A549 (cell line): ENCODE results near the gene FMOD. TPM values are rescaled to one million over a fixed set of nuclear protein-coding genes. Genes with fewer than 3 reads are reported as not detected.

Experiments used
- ATAC-seq, 2 experiments: fragments of 200-7000 bp in 1 of 2; fragments of >200 bp in 1 of 2; cut with Nextera tagmentation in 1 of 2; cut with Tn5 transposase in 1 of 2; 3 replicates each; pipeline versions ENCODE4 v1.8.0 to v1.9.1; 2018 to 2020; ENCODE audit warnings: mild to moderate bottlenecking in 1 of 2, moderate library complexity in 1 of 2
- CTCF ChIA-PET: fragments of 300-600 bp; sonication (Branson Sonifier 250); formaldehyde crosslinking; extraction: SDS; loops from one replicate; lab custom pipeline; 2021; ENCODE audit warnings: antibody characterized with exemption, inconsistent platforms; lab: Yijun Ruan, JAX
- POLR2A ChIA-PET: fragments of 350-600 bp; formaldehyde crosslinking; extraction: SDS; loops from one replicate; lab custom pipeline; 2021; ENCODE audit warnings: antibody characterized with exemption, inconsistent platforms; lab: Yijun Ruan, JAX
- DNase-seq, 2 experiments: peaks; one replicate each; pipeline versions ENCODE4 v3.0.0 to v3.0.0-alpha.2; 2011 to 2016; ENCODE audit warnings: low read depth in 1 of 2, low spot score in 1 of 2
- FAIRE-seq: peaks from 2 replicates; lab custom pipeline; 2011; peaks lifted over from hg19 to GRCh38; lab: Jason Lieb, UNC
- H3K27ac ChIP-seq, 2 experiments: fragments of >200 bp; sonication (Bioruptor Twin); formaldehyde crosslinking; 3 replicates each; pipeline ENCODE4 v1.5.1; 2016 to 2017
- H3K4me1 ChIP-seq: fragments of >200 bp; sonication (Bioruptor Twin); formaldehyde crosslinking; 3 replicates; pipeline ENCODE4 v1.6.1; 2016
- H3K4me2 ChIP-seq: fragments of >200 bp; sonication (Bioruptor Twin); formaldehyde crosslinking; 3 replicates; pipeline ENCODE4 v1.6.1; 2016
- H3K4me3 ChIP-seq: fragments of >200 bp; sonication (Bioruptor Twin); formaldehyde crosslinking; 3 replicates; pipeline ENCODE4 v1.5.1; 2016
- H3K9me3 ChIP-seq: fragments of >200 bp; sonication (Bioruptor Twin); formaldehyde crosslinking; 3 replicates; pipeline ENCODE4 v1.6.1; 2016
- CBX2 ChIP-seq: fragments of 200-600 bp; sonication (generic); IDR thresholded peaks from 2 replicates; pipeline ENCODE4 v1.6.1; 2016; ENCODE audit warnings: low read depth, mild to moderate bottlenecking, borderline replicate concordance
- KDM1A ChIP-seq: fragments of 200-600 bp; sonication (generic); IDR thresholded peaks from 2 replicates; pipeline ENCODE4 v1.6.1; 2016; ENCODE audit warnings: low read depth, mild to moderate bottlenecking
- PHF8 ChIP-seq: fragments of 200-600 bp; sonication (generic); IDR thresholded peaks from 2 replicates; pipeline ENCODE4 v1.6.1; 2016; ENCODE audit warnings: low read depth, mild to moderate bottlenecking, antibody characterized with exemption, moderate library complexity, borderline replicate concordance
- RAD21 ChIP-seq, 2 experiments: fragments of >200 bp in 1 of 2; sonication (Bioruptor Twin) in 1 of 2; formaldehyde crosslinking in 1 of 2; IDR thresholded peaks in 1 of 2; conservative IDR thresholded peaks in 1 of 2; 2 replicates in 1 of 2; 3 replicates in 1 of 2; pipeline ENCODE4 v1.6.1; 2012 to 2018; ENCODE audit warnings: inconsistent platforms in 1 of 2
- RCOR1 ChIP-seq: fragments of 150-350 bp; IDR thresholded peaks from 2 replicates; pipeline ENCODE4 v1.6.1; 2014; ENCODE audit warnings: antibody characterized with exemption, low read length, low read depth
- RNF2 ChIP-seq: fragments of 200-600 bp; sonication (generic); IDR thresholded peaks from 2 replicates; pipeline ENCODE4 v1.6.1; 2016; ENCODE audit warnings: low read depth, mild to moderate bottlenecking, antibody characterized with exemption, moderate library complexity, borderline replicate concordance
- SMC3 ChIP-seq: fragments of >200 bp; sonication (Bioruptor Twin); formaldehyde crosslinking; IDR thresholded peaks from 3 replicates; pipeline ENCODE4 v1.6.1; 2018; ENCODE audit warnings: inconsistent platforms
- WGBS: methylation state at CpG from one replicate; pipeline ENCODE4 v1.1.6; 2017; ENCODE audit errors: missing lambda C conversion rate; 5-methylcytosine and 5-hydroxymethylcytosine counted together
- polyA plus RNA-seq, 4 experiments: library from polyadenylated mRNA; depleted of rRNA in 3 of 4; stranded (reverse); fragments of >200 nt; fragmentation: RNase III in 1 of 4; extraction: RNeasy Plus Mini Kit Qiagen cat#74134 plus additional on column Dnase treatment in 1 of 4; gene quantifications; 2 replicates in 3 of 4; 3 replicates in 1 of 4; pipeline ENCODE4 v1.2.3, GENCODE V29; 2011 to 2017
- TF ChIP-seq, protein P1 (sequence below): fragments of >200 bp; sonication (Bioruptor Twin); formaldehyde crosslinking; IDR thresholded peaks from 3 replicates; pipeline ENCODE4 v1.5.1; 2016
- TF ChIP-seq, protein P2 (sequence below): fragments of 200-600 bp; sonication (generic); IDR thresholded peaks from 2 replicates; pipeline ENCODE4 v1.6.1; 2016; ENCODE audit warnings: antibody characterized with exemption, mild to moderate bottlenecking, moderate library complexity
- TF ChIP-seq, protein P3 (sequence below): fragments of 250-450 bp; sonication (Bioruptor Pico); IDR thresholded peaks from 2 replicates; pipeline ENCODE4 v1.5.0; 2020; ENCODE audit warnings: low read depth, mild to moderate bottlenecking, moderate library complexity

FMOD gene
- polyA plus RNA-seq, 2 of the 4 experiments (the other 2 are of a cell fraction) = 0.03 TPM; not detected in 1

DNA sequence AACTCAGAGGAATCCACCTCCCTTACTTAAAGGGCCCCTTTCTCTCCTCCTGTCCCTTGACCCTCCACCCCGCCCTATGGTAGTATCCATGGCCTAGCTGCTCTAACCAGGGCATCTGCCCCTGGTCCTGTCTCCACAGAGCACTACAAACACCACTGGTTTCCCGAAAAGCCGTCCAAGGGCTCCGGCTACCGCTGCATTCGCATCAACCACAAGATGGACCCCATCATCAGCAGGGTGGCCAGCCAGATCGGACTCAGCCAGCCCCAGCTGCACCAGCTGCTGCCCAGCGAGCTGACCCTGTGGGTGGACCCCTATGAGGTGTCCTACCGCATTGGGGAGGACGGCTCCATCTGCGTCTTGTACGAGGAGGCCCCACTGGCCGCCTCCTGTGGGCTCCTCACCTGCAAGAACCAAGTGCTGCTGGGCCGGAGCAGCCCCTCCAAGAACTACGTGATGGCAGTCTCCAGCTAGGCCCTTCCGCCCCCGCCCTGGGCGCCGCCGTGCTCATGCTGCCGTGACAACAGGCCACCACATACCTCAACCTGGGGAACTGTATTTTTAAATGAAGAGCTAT lies 43.9 kb downstream of the FMOD start:
- TF ChIP-seq, protein P1, sequence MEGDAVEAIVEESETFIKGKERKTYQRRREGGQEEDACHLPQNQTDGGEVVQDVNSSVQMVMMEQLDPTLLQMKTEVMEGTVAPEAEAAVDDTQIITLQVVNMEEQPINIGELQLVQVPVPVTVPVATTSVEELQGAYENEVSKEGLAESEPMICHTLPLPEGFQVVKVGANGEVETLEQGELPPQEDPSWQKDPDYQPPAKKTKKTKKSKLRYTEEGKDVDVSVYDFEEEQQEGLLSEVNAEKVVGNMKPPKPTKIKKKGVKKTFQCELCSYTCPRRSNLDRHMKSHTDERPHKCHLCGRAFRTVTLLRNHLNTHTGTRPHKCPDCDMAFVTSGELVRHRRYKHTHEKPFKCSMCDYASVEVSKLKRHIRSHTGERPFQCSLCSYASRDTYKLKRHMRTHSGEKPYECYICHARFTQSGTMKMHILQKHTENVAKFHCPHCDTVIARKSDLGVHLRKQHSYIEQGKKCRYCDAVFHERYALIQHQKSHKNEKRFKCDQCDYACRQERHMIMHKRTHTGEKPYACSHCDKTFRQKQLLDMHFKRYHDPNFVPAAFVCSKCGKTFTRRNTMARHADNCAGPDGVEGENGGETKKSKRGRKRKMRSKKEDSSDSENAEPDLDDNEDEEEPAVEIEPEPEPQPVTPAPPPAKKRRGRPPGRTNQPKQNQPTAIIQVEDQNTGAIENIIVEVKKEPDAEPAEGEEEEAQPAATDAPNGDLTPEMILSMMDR = 0 out of 3 replicates have a peak, but pooled peaks have one; percentile 12
- TF ChIP-seq KDM1A = no peak
- Histone ChIP-seq H3K27ac (peak overlapping the region; percentile 91 to 97; a peak in 4 of 6 replicates), H3K4me1 (peaks cover 24% of the 10 kb centered on the region), H3K4me2 (peak overlapping the region; percentile 97), H3K9me3 (no peaks in the 10 kb centered on the region), H3K4me3 (peak overlapping the region; percentile 93)
- no peak for FAIRE-seq
- DNase-seq = no peak
- CTCF ChIA-PET = interaction anchor here (1.0 to 5.8 kb wide), 16 partner anchors 11 to 270 kb away, joined by 3 to 75 read pairs (median 6); no protein-coding TSS in a partner anchor
- no peak for ATAC-seq
- POLR2A ChIA-PET = interaction anchor here (1.0 to 2.5 kb wide), 7 partner anchors 17 to 40 kb away, joined by 3 to 34 read pairs (median 4); no protein-coding TSS in a partner anchor
- 95% methylated on average over 20 of the region's 21 CpGs for WGBS

DNA sequence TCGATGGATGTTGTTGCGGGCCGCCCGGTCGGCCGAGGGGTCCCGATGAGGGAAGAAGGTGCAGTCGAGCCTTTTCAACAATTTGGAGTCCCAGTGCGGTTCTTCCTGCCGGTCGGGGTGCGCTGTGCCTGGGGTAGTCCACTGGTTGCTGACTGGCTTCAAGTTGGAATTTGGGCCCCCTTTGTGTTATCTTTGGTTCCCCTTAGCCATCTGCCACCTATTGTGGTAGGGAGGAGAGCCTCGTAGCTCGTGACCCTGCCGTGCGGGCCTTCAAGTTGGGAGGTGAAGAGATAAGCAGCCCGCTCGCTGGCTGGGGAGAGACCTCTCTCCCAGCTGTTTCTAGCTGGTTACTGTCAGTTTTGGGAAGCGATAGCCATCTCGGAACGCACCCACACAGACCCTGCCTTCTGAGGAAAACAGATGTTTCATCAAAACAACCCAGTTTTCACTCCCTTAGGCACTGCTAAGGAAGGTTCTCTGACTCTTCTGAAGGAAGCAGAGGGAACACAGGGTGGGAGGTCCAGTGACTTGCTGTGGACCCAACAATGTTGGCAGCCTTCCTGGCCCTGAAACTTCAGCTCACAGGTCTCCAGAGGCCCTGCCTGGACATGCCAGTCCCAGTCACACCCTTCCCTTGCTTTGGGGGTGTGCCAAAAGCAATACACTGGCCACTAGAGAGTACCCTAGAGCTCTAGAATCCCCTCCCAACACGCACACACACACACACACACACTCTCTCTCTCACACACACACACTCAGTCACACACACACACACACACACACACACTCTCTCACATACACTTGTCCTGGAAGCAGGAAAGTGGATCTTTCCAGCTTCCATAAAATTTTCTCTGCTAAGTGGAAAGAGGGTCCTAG lies 44.6 kb downstream of the FMOD start:
- Histone ChIP-seq H3K4me2 (peak overlapping the region; percentile 97), H3K4me3 (peak overlapping the region; percentile 93), H3K27ac (peak overlapping the region; percentile 91 to 97), H3K4me1 (peaks cover 24% of the 10 kb centered on the region), H3K9me3 (no peaks in the 10 kb centered on the region)
- ATAC-seq (peak; percentile 22 to 39; a peak in 5 of 6 replicates), FAIRE-seq (no peak), DNase-seq (peak; percentile 43 to 72)
- ChIA-PET POLR2A (interaction anchor here (0.5 to 2.5 kb wide), 11 partner anchors 12 to 157 kb away, joined by 3 to 34 read pairs (median 4); no protein-coding TSS in a partner anchor), CTCF (interaction anchor here (0.6 to 5.8 kb wide), 18 partner anchors 9 to 827 kb away, joined by 3 to 75 read pairs (median 4); no protein-coding TSS in a partner anchor)
- no peak for TF ChIP-seq CBX2
- TF ChIP-seq, protein P1 = peak; percentile 29; the same call in 2 of the 3 replicates
- TF ChIP-seq RAD21 (conservative IDR thresholded peaks at IDR 0.05 in 1 of 2, IDR thresholded peaks at IDR 0.05 in 1 of 2) = 0 out of 5 replicates have a peak, but pooled peaks of 1 of the 2 experiments have one; percentile 3
- peak; percentile 17; the same call in 1 of the 3 replicates for TF ChIP-seq SMC3
- 25% methylated on average over 22 of the region's 22 CpGs for WGBS

DNA sequence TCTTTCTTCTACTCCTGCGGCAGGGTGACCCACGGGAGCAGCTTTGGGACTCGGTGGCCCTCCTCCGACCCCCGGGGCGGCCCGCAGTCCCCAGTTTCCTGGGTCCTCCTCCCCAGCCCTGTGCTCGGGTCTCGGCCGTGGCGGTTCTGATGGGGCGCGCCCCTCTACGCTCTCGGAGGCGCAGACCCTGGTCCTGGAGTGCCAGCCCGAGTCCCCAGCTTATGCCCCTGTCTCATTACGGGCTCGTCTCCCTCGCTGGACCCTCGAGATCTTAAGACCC lies 45.2 kb downstream of the FMOD start:
- ChIA-PET CTCF (interaction anchor here (0.9 to 5.8 kb wide), 14 partner anchors 10 to 266 kb away, joined by 3 to 75 read pairs (median 5); no protein-coding TSS in a partner anchor), POLR2A (interaction anchor here (0.5 to 2.5 kb wide), 7 partner anchors 11 to 157 kb away, joined by 3 to 34 read pairs (median 6); no protein-coding TSS in a partner anchor)
- no peak for FAIRE-seq

More for the DNA sequence above, 45.2 kb downstream of the FMOD start:
- TF ChIP-seq, protein P2, sequence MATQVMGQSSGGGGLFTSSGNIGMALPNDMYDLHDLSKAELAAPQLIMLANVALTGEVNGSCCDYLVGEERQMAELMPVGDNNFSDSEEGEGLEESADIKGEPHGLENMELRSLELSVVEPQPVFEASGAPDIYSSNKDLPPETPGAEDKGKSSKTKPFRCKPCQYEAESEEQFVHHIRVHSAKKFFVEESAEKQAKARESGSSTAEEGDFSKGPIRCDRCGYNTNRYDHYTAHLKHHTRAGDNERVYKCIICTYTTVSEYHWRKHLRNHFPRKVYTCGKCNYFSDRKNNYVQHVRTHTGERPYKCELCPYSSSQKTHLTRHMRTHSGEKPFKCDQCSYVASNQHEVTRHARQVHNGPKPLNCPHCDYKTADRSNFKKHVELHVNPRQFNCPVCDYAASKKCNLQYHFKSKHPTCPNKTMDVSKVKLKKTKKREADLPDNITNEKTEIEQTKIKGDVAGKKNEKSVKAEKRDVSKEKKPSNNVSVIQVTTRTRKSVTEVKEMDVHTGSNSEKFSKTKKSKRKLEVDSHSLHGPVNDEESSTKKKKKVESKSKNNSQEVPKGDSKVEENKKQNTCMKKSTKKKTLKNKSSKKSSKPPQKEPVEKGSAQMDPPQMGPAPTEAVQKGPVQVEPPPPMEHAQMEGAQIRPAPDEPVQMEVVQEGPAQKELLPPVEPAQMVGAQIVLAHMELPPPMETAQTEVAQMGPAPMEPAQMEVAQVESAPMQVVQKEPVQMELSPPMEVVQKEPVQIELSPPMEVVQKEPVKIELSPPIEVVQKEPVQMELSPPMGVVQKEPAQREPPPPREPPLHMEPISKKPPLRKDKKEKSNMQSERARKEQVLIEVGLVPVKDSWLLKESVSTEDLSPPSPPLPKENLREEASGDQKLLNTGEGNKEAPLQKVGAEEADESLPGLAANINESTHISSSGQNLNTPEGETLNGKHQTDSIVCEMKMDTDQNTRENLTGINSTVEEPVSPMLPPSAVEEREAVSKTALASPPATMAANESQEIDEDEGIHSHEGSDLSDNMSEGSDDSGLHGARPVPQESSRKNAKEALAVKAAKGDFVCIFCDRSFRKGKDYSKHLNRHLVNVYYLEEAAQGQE = no peak
- TF ChIP-seq, protein P3, sequence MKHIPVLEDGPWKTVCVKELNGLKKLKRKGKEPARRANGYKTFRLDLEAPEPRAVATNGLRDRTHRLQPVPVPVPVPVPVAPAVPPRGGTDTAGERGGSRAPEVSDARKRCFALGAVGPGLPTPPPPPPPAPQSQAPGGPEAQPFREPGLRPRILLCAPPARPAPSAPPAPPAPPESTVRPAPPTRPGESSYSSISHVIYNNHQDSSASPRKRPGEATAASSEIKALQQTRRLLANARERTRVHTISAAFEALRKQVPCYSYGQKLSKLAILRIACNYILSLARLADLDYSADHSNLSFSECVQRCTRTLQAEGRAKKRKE (CRISPR knock-in tag) = no peak
- TF ChIP-seq RCOR1 = no peak
- TF ChIP-seq PHF8 = peak; percentile 69; the same call in 1 of the 2 replicates
- TF ChIP-seq RNF2 = 0 out of 2 replicates have a peak, but pooled peaks have one; percentile 73
- TF ChIP-seq, all 56 proteins: peak for 2
- Histone ChIP-seq H3K9me3 (no peaks in the 10 kb centered on the region), H3K4me2 (peak overlapping the region; percentile 97), H3K4me3 (peak overlapping the region; percentile 93), H3K27ac (peak overlapping the region; percentile 91 to 97), H3K4me1 (peaks cover 24% of the 10 kb centered on the region)
- DNase-seq (peak in 1 of 2 experiments; percentile 41), ATAC-seq (peak; percentile 33 to 61; a peak in 5 of 6 replicates)
- 6% methylated on average over 12 of the region's 21 CpGs for WGBS
